Uterus (tissue), 4 donors: ENCODE measurements around the gene DEFB128. TPM values are rescaled to one million over a fixed set of nuclear protein-coding genes. Genes with fewer than 3 reads are reported as not detected.

ENCODE experiments used
- DNase-seq, 2 donors: peaks; one replicate each; pipeline ENCODE4 v3.0.0-alpha.2; 2019 to 2020
- H3K27ac ChIP-seq, 2 donors: fragments of 200-600 bp; sonication (generic); 1 replicate in 1 of 2; 2 replicates in 1 of 2; pipeline ENCODE4 v1.5.1; 2016 to 2018
- H3K27me3 ChIP-seq, 2 donors: fragments of 200-600 bp; sonication (generic); one replicate each; pipeline ENCODE4 v1.5.1; 2018 to 2019; ENCODE audit warnings: control low read depth in 1 of 2
- H3K36me3 ChIP-seq, 2 donors: fragments of 200-600 bp; sonication (generic); one replicate each; pipeline ENCODE4 v1.5.1; 2019; ENCODE audit warnings: control low read depth in 1 of 2
- H3K4me1 ChIP-seq, 2 donors: fragments of 200-600 bp; sonication (generic); one replicate each; pipeline ENCODE4 v1.5.1; 2018 to 2019; ENCODE audit warnings: control low read depth in 1 of 2
- H3K4me3 ChIP-seq, 2 donors: fragments of 200-600 bp; sonication (generic); 1 replicate in 1 of 2; 2 replicates in 1 of 2; pipeline ENCODE4 v1.5.1; 2018 to 2019; ENCODE audit warnings: mild to moderate bottlenecking in 1 of 2
- H3K9me3 ChIP-seq, 2 donors: fragments of 200-600 bp; sonication (generic); one replicate each; pipeline ENCODE4 v1.5.1; 2019; ENCODE audit warnings: control low read depth in 1 of 2
- CTCF ChIP-seq, 4 experiments: fragments of 200-600 bp in 2 of 4; fragments of 450-650 bp in 2 of 4; sonication (generic) in 2 of 4; IDR thresholded peaks; one replicate each; pipeline ENCODE4 v1.5.1; 2016 to 2019; ENCODE audit warnings: antibody characterized with exemption in 4 of 4, mild to moderate bottlenecking in 2 of 4, moderate library complexity in 1 of 4
- POLR2A ChIP-seq, 2 donors: fragments of 450-650 bp; IDR thresholded peaks; one replicate each; pipeline ENCODE4 v1.6.1; 2016; ENCODE audit warnings: antibody characterized with exemption in 2 of 2, mild to moderate bottlenecking in 1 of 2, moderate library complexity in 1 of 2
- intact Hi-C: fragments of 100-400 bp; cut with DNase I; formaldehyde crosslinking; loops from one replicate; pipeline ENCODE4 v1.15.1; 2023; ENCODE audit warnings: low total_unique reads
- total RNA-seq, 4 donors: library from RNA; depleted of rRNA in 3 of 4; stranded (reverse); fragments of >200 nt in 3 of 4; gene quantifications; one replicate each; pipeline versions ENCODE4 v1.1.0 to v1.2.4, GENCODE V29; 2014 to 2023
- donor health status: DM: yes; HTN: yes; CAD: no.

DEFB128 gene
- total RNA-seq, 4 donors from 2014 or later: not detected

- TF ChIP-seq CTCF (IDR thresholded peaks at IDR 0.05) (no peak), POLR2A (IDR thresholded peaks at IDR 0.05) (no peak)
- no peaks in the 10 kb centered on the region for H3K36me3 ChIP-seq
- H3K27me3 ChIP-seq: no peaks in the 10 kb centered on the region
- H3K27ac ChIP-seq: no peak overlapping the region
- DNase-seq: no peak
- no peak overlapping the region for H3K4me3 ChIP-seq
- no peaks in the 10 kb centered on the region for H3K9me3 ChIP-seq
- intact Hi-C loops: no loop called here
- H3K4me1 ChIP-seq: no peaks in the 10 kb centered on the region
These were observed 10.5 kb upstream of the DEFB128 start for GRCh38 chr20:199996-200395.

- H3K9me3 ChIP-seq: no peaks in the 10 kb centered on the region
- no peaks in the 10 kb centered on the region for H3K4me1 ChIP-seq
- no peak overlapping the region for H3K27ac ChIP-seq
- intact Hi-C loops: no loop called here
- H3K4me3 ChIP-seq: no peak overlapping the region
- no peaks in the 10 kb centered on the region for H3K36me3 ChIP-seq
- no peak for DNase-seq
- no peak for TF ChIP-seq POLR2A (IDR thresholded peaks at IDR 0.05)
- H3K27me3 ChIP-seq: no peaks in the 10 kb centered on the region
These were observed 8.7 kb upstream of the DEFB128 start for GRCh38 chr20:198225-198624.

GRCh38 chr20:187733-188132 is 1.8 kb downstream of the DEFB128 start:
- Histone ChIP-seq H3K27ac (no peak overlapping the region), H3K27me3 (no peaks in the 10 kb centered on the region), H3K36me3 (no peaks in the 10 kb centered on the region), H3K4me1 (no peaks in the 10 kb centered on the region), H3K9me3 (no peaks in the 10 kb centered on the region), H3K4me3 (no peak overlapping the region)
- TF ChIP-seq CTCF (IDR thresholded peaks at IDR 0.05) (no peak), POLR2A (IDR thresholded peaks at IDR 0.05) (no peak)
- intact Hi-C loops: no loop called here
- DNase-seq: no peak

- Histone ChIP-seq H3K36me3 (no peaks in the 10 kb centered on the region), H3K9me3 (no peaks in the 10 kb centered on the region), H3K27me3 (no peaks in the 10 kb centered on the region), H3K27ac (no peak overlapping the region), H3K4me1 (no peaks in the 10 kb centered on the region), H3K4me3 (no peak overlapping the region)
- no peak for DNase-seq
- TF ChIP-seq CTCF (IDR thresholded peaks at IDR 0.05): no peak
- intact Hi-C loops: no loop called here
These were observed 5.2 kb downstream of the DEFB128 start for GRCh38 chr20:184288-184687.

- Histone ChIP-seq H3K27me3 (no peaks in the 10 kb centered on the region), H3K27ac (no peak overlapping the region), H3K4me3 (no peak overlapping the region), H3K36me3 (no peaks in the 10 kb centered on the region), H3K4me1 (no peaks in the 10 kb centered on the region), H3K9me3 (no peaks in the 10 kb centered on the region)
- no peak for DNase-seq
- no peak for TF ChIP-seq CTCF (IDR thresholded peaks at IDR 0.05)
- no peak for TF ChIP-seq POLR2A (IDR thresholded peaks at IDR 0.05)
- intact Hi-C loops: no loop called here
These were observed 20.6 kb downstream of the DEFB128 start for GRCh38 chr20:168876-169275.

- H3K36me3 ChIP-seq: no peaks in the 10 kb centered on the region
- H3K4me3 ChIP-seq: no peak overlapping the region
- no peaks in the 10 kb centered on the region for H3K9me3 ChIP-seq
- intact Hi-C loops: no loop called here
- TF ChIP-seq CTCF (IDR thresholded peaks at IDR 0.05) (no peak), POLR2A (IDR thresholded peaks at IDR 0.05) (no peak)
- H3K27me3 ChIP-seq: no peaks in the 10 kb centered on the region
- no peaks in the 10 kb centered on the region for H3K4me1 ChIP-seq
- no peak overlapping the region for H3K27ac ChIP-seq
- DNase-seq: no peak
These were observed 24.9 kb downstream of the DEFB128 start for GRCh38 chr20:164618-165017.
